Breast epithelium (tissue), 4 donors: ENCODE results near the gene PGP. TPM values are rescaled to one million over a fixed set of nuclear protein-coding genes. Genes with fewer than 3 reads are reported as not detected.
A peak's percentile ranks its signal among the peaks of the same experiment; 100 is the strongest.

Experiments
- DNase-seq, 2 donors: peaks; one replicate each; pipeline ENCODE4 v3.0.0-alpha.2; 2019; ENCODE audit warnings: low spot score in 2 of 2
- H3K27ac ChIP-seq, 2 donors: fragments of 200-600 bp; sonication (generic) in 1 of 2; one replicate each; pipeline ENCODE4 v1.5.1; 2016 to 2019; ENCODE audit warnings: mild to moderate bottlenecking in 1 of 2
- H3K27me3 ChIP-seq, 2 donors: fragments of 200-600 bp; sonication (generic) in 1 of 2; one replicate each; pipeline versions ENCODE4 v1.5.1 to v1.6.0; 2017 to 2019; ENCODE audit warnings: control low read depth in 1 of 2, mild to moderate bottlenecking in 1 of 2
- H3K36me3 ChIP-seq: fragments of 200-600 bp; one replicate; pipeline ENCODE4 v1.5.1; 2019
- H3K4me1 ChIP-seq, 2 donors: fragments of 200-600 bp; sonication (generic); one replicate each; pipeline ENCODE4 v1.5.1; 2016 to 2019; ENCODE audit warnings: control low read depth in 1 of 2
- H3K4me3 ChIP-seq, 3 donors: fragments of 200-600 bp; sonication (generic); 1 replicate in 2 of 3; 2 replicates in 1 of 3; pipeline ENCODE4 v1.5.1; 2016 to 2019; ENCODE audit warnings: mild to moderate bottlenecking in 3 of 3, moderate library complexity in 2 of 3
- H3K9me3 ChIP-seq, 2 donors: fragments of 200-600 bp; sonication (generic) in 1 of 2; one replicate each; pipeline ENCODE4 v1.5.1; 2016 to 2019; ENCODE audit warnings: control low read depth in 1 of 2
- POLR2A ChIP-seq: fragments of 450-650 bp; IDR thresholded peaks from one replicate; pipeline ENCODE4 v1.6.1; 2016; ENCODE audit warnings: antibody characterized with exemption, mild to moderate bottlenecking, moderate library complexity
- POLR2AphosphoS5 ChIP-seq, 3 donors: sonication (generic); formaldehyde crosslinking; IDR thresholded peaks; one replicate each; pipeline ENCODE4 v1.6.1; 2017; ENCODE audit warnings: antibody characterized with exemption in 3 of 3
- intact Hi-C: fragments of 100-400 bp; cut with DNase I; formaldehyde crosslinking; loops from one replicate; pipeline ENCODE4 v1.15.1; 2023; ENCODE audit warnings: low total_unique reads
- total RNA-seq, 3 donors: library from RNA; depleted of rRNA; stranded (reverse); fragments of >200 nt; gene quantifications; one replicate each; pipeline ENCODE4 v1.1.0, GENCODE V29; 2016
- TF ChIP-seq, protein P1 (sequence below), 3 donors: fragments of 450-650 bp; IDR thresholded peaks; one replicate each; pipeline ENCODE4 v1.5.1; 2016 to 2017; ENCODE audit warnings: antibody characterized with exemption in 3 of 3, mild to moderate bottlenecking in 3 of 3, moderate library complexity in 3 of 3

PGP gene
- total RNA-seq, 3 donors from 2014 or later, result 9.1 to 14.7 (median 12.9) TPM

DNA sequence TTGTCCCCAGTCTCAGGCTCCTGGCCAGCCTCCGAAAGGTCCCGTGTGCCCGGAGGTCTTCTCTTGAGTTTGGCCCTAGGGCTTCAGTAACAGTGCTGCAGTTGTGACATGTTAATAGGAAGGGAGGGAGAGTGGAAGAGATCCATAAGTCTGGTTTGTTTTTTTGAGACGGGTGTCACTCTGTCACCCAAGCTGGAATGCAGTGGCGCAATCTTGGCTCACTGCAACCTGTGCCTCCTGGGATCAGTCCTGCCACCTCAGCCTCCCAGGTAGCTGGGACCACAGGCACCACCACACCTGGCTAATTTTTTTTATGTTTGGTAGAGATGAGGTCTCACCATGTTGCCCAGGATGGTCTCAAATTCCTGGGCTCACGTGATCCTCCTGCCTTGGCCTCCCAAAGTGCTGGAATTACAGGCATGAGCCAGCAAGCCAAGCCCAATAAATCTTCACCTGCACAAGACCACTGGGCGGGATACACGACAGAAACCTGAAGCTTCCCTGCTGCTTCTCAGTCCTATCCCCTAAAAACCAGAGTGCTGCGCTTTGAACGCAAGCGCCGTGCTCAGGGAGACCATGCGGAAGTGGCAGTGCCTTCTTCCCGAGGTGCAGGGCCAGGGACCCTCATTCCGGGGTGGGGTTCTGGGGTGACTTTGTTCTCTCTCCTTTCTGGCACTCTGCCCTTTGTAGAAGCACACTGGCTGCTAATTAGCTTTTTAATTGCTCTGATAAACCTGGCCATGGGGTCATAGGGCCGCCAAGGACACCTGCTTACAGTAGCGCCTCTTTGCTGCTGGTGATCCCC is 48.2 kb downstream of the PGP start:
- no peaks in the 10 kb centered on the region for H3K27me3 ChIP-seq
- H3K4me3 ChIP-seq, result no peak overlapping the region
- H3K36me3 ChIP-seq, result no peaks in the 10 kb centered on the region
- no peak for DNase-seq
- peaks cover 16 to 17% of the 10 kb centered on the region in 2 donors for H3K4me1 ChIP-seq
- intact Hi-C loops, result no loop called here
- no peaks in the 10 kb centered on the region for H3K9me3 ChIP-seq
- TF ChIP-seq POLR2A, result no peak
- no peak for TF ChIP-seq POLR2AphosphoS5 (IDR thresholded peaks at IDR 0.05)
- TF ChIP-seq, protein P1, sequence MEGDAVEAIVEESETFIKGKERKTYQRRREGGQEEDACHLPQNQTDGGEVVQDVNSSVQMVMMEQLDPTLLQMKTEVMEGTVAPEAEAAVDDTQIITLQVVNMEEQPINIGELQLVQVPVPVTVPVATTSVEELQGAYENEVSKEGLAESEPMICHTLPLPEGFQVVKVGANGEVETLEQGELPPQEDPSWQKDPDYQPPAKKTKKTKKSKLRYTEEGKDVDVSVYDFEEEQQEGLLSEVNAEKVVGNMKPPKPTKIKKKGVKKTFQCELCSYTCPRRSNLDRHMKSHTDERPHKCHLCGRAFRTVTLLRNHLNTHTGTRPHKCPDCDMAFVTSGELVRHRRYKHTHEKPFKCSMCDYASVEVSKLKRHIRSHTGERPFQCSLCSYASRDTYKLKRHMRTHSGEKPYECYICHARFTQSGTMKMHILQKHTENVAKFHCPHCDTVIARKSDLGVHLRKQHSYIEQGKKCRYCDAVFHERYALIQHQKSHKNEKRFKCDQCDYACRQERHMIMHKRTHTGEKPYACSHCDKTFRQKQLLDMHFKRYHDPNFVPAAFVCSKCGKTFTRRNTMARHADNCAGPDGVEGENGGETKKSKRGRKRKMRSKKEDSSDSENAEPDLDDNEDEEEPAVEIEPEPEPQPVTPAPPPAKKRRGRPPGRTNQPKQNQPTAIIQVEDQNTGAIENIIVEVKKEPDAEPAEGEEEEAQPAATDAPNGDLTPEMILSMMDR (IDR thresholded peaks at IDR 0.05), result no peak
- peak overlapping the region; percentile 17 to 25 for H3K27ac ChIP-seq

DNA sequence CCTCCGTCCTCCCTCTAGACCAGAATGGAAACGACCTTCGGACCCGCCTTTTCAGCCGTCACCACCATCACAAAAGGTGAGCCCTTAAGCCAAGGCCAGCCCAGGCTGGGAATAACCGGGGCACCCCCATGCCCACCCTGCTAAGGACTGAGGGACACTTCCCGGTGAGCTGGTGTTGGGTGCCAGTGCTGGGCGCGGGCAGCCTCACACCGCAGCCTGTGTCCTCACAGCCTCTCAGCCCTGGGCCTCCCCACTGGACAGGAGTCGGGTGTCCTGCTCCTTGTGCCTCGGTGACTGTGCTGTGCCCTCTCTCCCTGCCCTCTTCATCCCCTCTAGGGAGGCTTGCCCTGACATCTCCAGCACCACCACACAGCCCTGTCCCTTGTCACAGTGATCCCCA is 48.8 kb downstream of the PGP start:
- Histone ChIP-seq H3K36me3 (no peaks in the 10 kb centered on the region), H3K9me3 (no peaks in the 10 kb centered on the region), H3K27ac (no peak overlapping the region), H3K27me3 (no peaks in the 10 kb centered on the region), H3K4me1 (peaks cover 17 to 20% of the 10 kb centered on the region in 2 donors), H3K4me3 (no peak overlapping the region)
- no peak for DNase-seq
- intact Hi-C loops, result no loop called here
- TF ChIP-seq, protein P1 (IDR thresholded peaks at IDR 0.05), result no peak
- no peak for TF ChIP-seq POLR2AphosphoS5 (IDR thresholded peaks at IDR 0.05)
- TF ChIP-seq POLR2A, result no peak

DNA sequence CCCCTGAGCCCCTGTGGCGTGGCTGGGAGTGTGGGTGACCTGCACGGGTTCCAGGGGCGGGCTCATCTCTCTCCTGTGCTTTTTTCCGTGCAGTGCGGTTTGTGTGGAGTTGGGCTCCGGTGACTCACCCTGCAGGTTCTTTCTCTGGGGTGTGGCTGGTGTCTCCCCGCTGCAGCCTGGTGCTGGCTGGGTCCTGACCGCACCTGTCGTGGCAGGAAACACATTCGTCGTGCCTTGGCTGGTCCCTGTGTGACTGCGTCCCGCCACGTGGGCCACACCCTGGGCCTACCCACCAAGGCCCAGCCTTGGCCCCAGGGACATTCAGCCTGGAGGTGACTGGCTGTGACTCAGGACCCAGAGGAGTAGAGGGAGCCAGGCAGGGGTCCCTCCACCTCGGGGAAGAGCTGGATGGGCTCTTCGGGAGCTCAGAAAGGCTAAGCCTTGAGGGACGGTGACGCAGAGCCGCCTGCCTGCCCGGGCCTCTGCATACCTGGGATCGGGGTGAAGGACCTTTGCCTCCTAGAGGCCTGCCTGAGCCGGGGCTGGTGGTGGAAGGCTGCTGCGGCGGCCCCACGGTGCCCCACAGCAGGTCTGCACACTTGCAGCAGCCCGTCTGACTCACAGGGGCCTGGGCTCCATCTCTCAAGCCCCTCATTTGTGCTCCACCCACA is 51.3 kb downstream of the PGP start:
- H3K36me3 ChIP-seq, result no peaks in the 10 kb centered on the region
- H3K9me3 ChIP-seq, result no peaks in the 10 kb centered on the region
- H3K4me1 ChIP-seq, result peaks cover 28 to 32% of the 10 kb centered on the region in 2 donors
- no peak for TF ChIP-seq POLR2A
- TF ChIP-seq POLR2AphosphoS5 (IDR thresholded peaks at IDR 0.05), result peak in 1 of 3 donors; percentile 26
- intact Hi-C loops, result no loop called here
- peak; percentile 73 to 86 for DNase-seq
- H3K4me3 ChIP-seq, result peak overlapping the region in 1 of 3 donors; percentile 20
- peak overlapping the region; percentile 92 to 97 for H3K27ac ChIP-seq
- no peaks in the 10 kb centered on the region for H3K27me3 ChIP-seq

DNA sequence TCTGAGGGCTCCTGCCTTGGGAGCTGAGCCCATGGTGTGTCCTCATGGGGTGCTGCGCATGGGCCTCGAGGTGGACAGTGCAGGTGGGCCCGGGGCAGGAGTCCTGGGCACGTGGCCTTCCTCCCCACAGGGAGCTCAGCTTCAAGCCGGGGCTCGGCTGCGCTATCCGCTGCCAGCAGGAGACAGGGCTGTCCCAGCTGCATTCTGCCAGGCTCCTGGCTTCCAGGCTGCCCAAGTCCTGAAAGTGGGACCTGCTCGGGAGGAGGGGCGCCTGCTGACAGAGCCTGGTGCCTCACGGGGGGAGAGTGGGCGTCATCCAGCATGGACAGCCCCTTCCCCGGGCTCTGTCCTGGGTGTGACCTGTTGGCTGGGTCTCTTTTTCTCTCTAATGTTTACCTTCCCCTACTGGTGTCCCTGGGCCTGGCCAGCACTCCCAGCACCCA is 51.9 kb downstream of the PGP start:
- no peak for TF ChIP-seq POLR2AphosphoS5 (IDR thresholded peaks at IDR 0.05)
- TF ChIP-seq POLR2A, result no peak
- TF ChIP-seq, protein P1 (IDR thresholded peaks at IDR 0.05), result no peak
- peaks cover 28 to 38% of the 10 kb centered on the region in 2 donors for H3K4me1 ChIP-seq
- H3K27me3 ChIP-seq, result no peaks in the 10 kb centered on the region
- DNase-seq, result no peak
- peak overlapping the region; percentile 92 to 97 for H3K27ac ChIP-seq
- H3K36me3 ChIP-seq, result no peaks in the 10 kb centered on the region
- intact Hi-C loops, result no loop called here
- H3K9me3 ChIP-seq, result no peaks in the 10 kb centered on the region
- H3K4me3 ChIP-seq, result peak overlapping the region in 1 of 3 donors; percentile 20

DNA sequence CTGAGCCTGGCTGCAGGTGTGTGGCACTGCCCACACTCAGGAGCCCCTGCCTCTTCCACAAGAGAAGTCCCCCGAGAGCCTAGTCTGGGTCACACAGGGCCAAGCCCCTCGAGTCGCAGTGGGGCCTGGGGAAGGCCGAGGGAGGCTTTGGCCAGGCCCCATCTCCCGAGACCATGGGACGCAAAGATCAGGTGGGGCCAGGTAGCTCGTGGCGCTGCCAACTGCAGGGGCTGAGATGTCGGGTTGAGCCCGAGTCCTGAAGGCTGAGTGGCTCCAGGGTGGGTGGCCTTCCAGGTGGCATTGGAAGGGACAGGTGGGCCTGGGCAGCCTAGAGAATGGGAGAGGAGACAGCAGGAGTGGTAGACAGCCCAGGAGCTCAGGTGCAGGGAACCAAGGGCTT is 52.7 kb downstream of the PGP start:
- DNase-seq, result no peak
- Histone ChIP-seq H3K9me3 (no peaks in the 10 kb centered on the region), H3K36me3 (no peaks in the 10 kb centered on the region), H3K27me3 (no peaks in the 10 kb centered on the region), H3K4me3 (peak overlapping the region in 1 of 3 donors; percentile 49), H3K27ac (peak overlapping the region; percentile 92 to 97), H3K4me1 (peaks cover 31 to 45% of the 10 kb centered on the region in 2 donors)
- TF ChIP-seq POLR2A (no peak), POLR2AphosphoS5 (IDR thresholded peaks at IDR 0.05) (no peak)
- TF ChIP-seq, protein P1 (IDR thresholded peaks at IDR 0.05), result no peak
- intact Hi-C loops, result no loop called here

Other genes with a start within 250 kb of the PGP start
- under 1 TPM in 1 of 3 donors, not detected in 2; 0.98 TPM for gene RNF151, start 248.0 kb downstream of the PGP start, total RNA-seq
- 10 to 100 TPM; 32.9 to 42.3 (median 33.1) TPM for gene TBL3, start 242.8 kb downstream of the PGP start, total RNA-seq
- gene NOXO1, start 233.4 kb downstream of the PGP start, total RNA-seq, result under 1 TPM in 2 of 3 donors, not detected in 1; 0.88 to 0.98 TPM
- gene GFER, start 230.6 kb downstream of the PGP start, total RNA-seq, result 10 to 100 TPM; 15.7 to 18.1 (median 17.9) TPM
- 1 to 10 TPM in 1 of 3 donors, under 1 TPM in 2; 0.44 to 2.0 (median 0.64) TPM for gene SYNGR3, start 224.9 kb downstream of the PGP start, total RNA-seq
- 10 to 100 TPM; 16.0 to 25.2 (median 22.2) TPM for gene ZNF598, start 205.0 kb downstream of the PGP start, total RNA-seq
- not detected for gene NPW, start 195.1 kb downstream of the PGP start, total RNA-seq
- 10 to 100 TPM; 31.5 to 58.3 (median 38.9) TPM for gene NHERF2, start 187.9 kb downstream of the PGP start, total RNA-seq
- 10 to 100 TPM; 10.6 to 27.9 (median 16.1) TPM for gene NTHL1, start 167.0 kb downstream of the PGP start, total RNA-seq
- gene TSC2, start 166.9 kb downstream of the PGP start, total RNA-seq, result 10 to 100 TPM; 41.6 to 52.4 (median 48.9) TPM
- gene PKD1, start 78.9 kb downstream of the PGP start, total RNA-seq, result 100 to 1,000 TPM in 2 of 3 donors, 10 to 100 TPM in 1; 74.2 to 110 (median 107) TPM
- gene RAB26, start 66.2 kb downstream of the PGP start, total RNA-seq, result 1 to 10 TPM in 2 of 3 donors, not detected in 1; 3.5 to 3.9 TPM
- gene TRAF7, start 59.1 kb downstream of the PGP start, total RNA-seq, result 10 to 100 TPM; 28.4 to 35.4 (median 32.5) TPM
- gene CASKIN1, start 18.2 kb downstream of the PGP start, total RNA-seq, result under 1 TPM in 2 of 3 donors, not detected in 1; 0.33 to 0.44 TPM
- gene MLST8, start 9.4 kb downstream of the PGP start, total RNA-seq, result 10 to 100 TPM; 42.7 to 48.1 (median 46.5) TPM
- gene BRICD5, start 4.0 kb downstream of the PGP start, total RNA-seq, result 1 to 10 TPM; 1.4 to 7.5 (median 5.9) TPM
- gene E4F1, start 8.8 kb upstream of the PGP start, total RNA-seq, result 10 to 100 TPM; 19.0 to 40.2 (median 34.7) TPM
- gene DNASE1L2, start 21.6 kb upstream of the PGP start, total RNA-seq, result under 1 TPM in 2 of 3 donors, not detected in 1; 0.59 to 0.66 TPM
- gene ECI1, start 36.7 kb upstream of the PGP start, total RNA-seq, result 10 to 100 TPM; 45.4 to 66.2 (median 63.8) TPM
- 100 to 1,000 TPM in 1 of 3 donors, 10 to 100 TPM in 2; 93.1 to 107 (median 97.5) TPM for gene RNPS1, start 53.3 kb upstream of the PGP start, total RNA-seq
- gene ABCA3, start 125.9 kb upstream of the PGP start, total RNA-seq, result 1 to 10 TPM; 6.2 to 7.8 (median 6.3) TPM
- 1 to 10 TPM; 1.6 to 2.9 (median 2.7) TPM for gene CCNF, start 214.6 kb upstream of the PGP start, total RNA-seq
- 1 to 10 TPM in 1 of 3 donors, under 1 TPM in 1, not detected in 1; 0.98 to 1.0 TPM for gene TEDC2, start 245.3 kb upstream of the PGP start, total RNA-seq